ENCODE results near the gene A2ML1.

GRCh38 chr12:8912914-8913313, 90.5 kb downstream of the A2ML1 start:
- no peak for TF ChIP-seq EZH2 (IDR thresholded peaks at IDR 0.05; ENCODE audit: insufficient read depth, poor library complexity, severe bottlenecking)
- TF ChIP-seq EZH2phosphoT487 (IDR thresholded peaks at IDR 0.05; ENCODE audit: insufficient read depth, low read depth): no peak

All from GM23248 (cell line).